NCI-H1092 treated with DMSO at 0.1 percent for 48 hours (cell line): ENCODE results near the gene NFX1.
"Not testable (repeated sequence)": the region's sequence is repeated elsewhere in the genome, so short reads cannot be mapped to it uniquely, and the experiment has no call there.

Experiments used
- DNase-seq: peaks from one replicate; lab custom pipeline; 2025; lab: John Stamatoyannopoulos, UW

NFX1 gene

GRCh38 chr9:33364127-33364526 lies 73.8 kb downstream of the NFX1 start:
- no peak for DNase-seq

GRCh38 chr9:33364814-33365213 lies 74.5 kb downstream of the NFX1 start:
- not testable (repeated sequence) for DNase-seq

- DNase-seq, result no peak
These were observed 76.7 kb downstream of the NFX1 start for GRCh38 chr9:33366979-33367480.

- no peak for DNase-seq
These were observed 82.6 kb downstream of the NFX1 start for GRCh38 chr9:33372900-33373299.

- DNase-seq, result no peak
These were observed 83.9 kb downstream of the NFX1 start for GRCh38 chr9:33374190-33374589.

- DNase-seq, result peak; percentile 63
These were observed 84.4 kb downstream of the NFX1 start for GRCh38 chr9:33374634-33375237.

GRCh38 chr9:33375238-33375840 lies 85.0 kb downstream of the NFX1 start:
- no peak for DNase-seq

GRCh38 chr9:33375841-33376321 lies 85.6 kb downstream of the NFX1 start:
- DNase-seq, result no peak

- DNase-seq, result no peak
These were observed 86.9 kb downstream of the NFX1 start for GRCh38 chr9:33377089-33377715.

GRCh38 chr9:33378121-33378795 lies 87.9 kb downstream of the NFX1 start:
- no peak for DNase-seq

- DNase-seq, result no peak
These were observed 89.5 kb downstream of the NFX1 start for GRCh38 chr9:33379666-33380389.

- DNase-seq, result no peak
These were observed 90.2 kb downstream of the NFX1 start for GRCh38 chr9:33380390-33381094.

- DNase-seq, result no peak
These were observed 91.0 kb downstream of the NFX1 start for GRCh38 chr9:33381231-33381791.

GRCh38 chr9:33382397-33382796 lies 92.1 kb downstream of the NFX1 start:
- not testable (repeated sequence) for DNase-seq

- not testable (repeated sequence) for DNase-seq
These were observed 93.1 kb downstream of the NFX1 start for GRCh38 chr9:33383396-33383795.

GRCh38 chr9:33385536-33385935 lies 95.2 kb downstream of the NFX1 start:
- not testable (repeated sequence) for DNase-seq

GRCh38 chr9:33385979-33386640 lies 95.8 kb downstream of the NFX1 start:
- DNase-seq, result not testable (repeated sequence)

GRCh38 chr9:33386641-33386996 lies 96.3 kb downstream of the NFX1 start:
- DNase-seq, result not testable (repeated sequence)

GRCh38 chr9:33386998-33387397 lies 96.7 kb downstream of the NFX1 start:
- DNase-seq, result not testable (repeated sequence)
